ENCODE measurements around the gene MND1. TPM values are rescaled to one million over a fixed set of nuclear protein-coding genes. Genes with fewer than 3 reads are reported as not detected.
"Not testable (repeated sequence)": the region's sequence is repeated elsewhere in the genome, so short reads cannot be mapped to it uniquely, and the experiment has no call there.

The MND1 gene
- total RNA-seq, 1 donor from 2014 or later = 0.82 TPM

DNA sequence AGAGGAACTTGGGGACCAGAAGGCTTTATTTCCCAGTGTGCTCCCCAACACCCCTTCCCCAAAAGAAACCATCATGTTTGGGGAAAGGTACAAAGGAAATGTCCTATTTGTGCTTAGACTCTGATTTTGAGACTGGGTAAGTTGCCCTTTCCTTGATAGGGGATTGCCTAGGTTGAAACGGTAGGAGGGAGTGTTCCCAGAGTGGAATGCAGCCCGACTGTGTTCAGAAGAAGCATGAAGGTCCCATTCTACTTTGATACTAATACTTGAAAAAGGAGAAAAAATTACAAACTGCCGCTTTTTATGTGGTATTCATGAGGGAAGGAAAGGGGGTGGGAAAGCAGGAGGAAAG lies 89.2 kb downstream of the MND1 start:
- no peak for DNase-seq (ENCODE audit: extremely low read depth, low read depth, low spot score)

DNA sequence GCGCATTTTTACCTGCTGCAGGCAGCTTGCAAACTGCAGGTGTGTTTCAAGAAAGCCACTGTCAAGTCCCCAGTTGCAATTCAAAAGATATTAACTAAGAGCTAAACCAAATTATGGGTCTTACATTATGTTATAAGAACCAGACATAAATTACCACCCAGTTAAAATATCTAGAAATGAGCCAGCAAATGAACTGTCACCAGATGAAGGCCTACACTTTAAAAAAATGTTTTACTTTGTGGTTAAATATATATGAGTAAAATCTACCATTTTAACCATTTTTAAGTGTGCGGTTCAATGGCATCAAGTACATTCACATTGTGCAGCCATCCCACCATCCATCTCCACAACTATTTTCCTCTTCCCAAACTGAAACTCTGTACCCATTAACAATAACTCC lies 89.7 kb downstream of the MND1 start:
- no peak for DNase-seq (ENCODE audit: extremely low read depth, low read depth, low spot score)

DNA sequence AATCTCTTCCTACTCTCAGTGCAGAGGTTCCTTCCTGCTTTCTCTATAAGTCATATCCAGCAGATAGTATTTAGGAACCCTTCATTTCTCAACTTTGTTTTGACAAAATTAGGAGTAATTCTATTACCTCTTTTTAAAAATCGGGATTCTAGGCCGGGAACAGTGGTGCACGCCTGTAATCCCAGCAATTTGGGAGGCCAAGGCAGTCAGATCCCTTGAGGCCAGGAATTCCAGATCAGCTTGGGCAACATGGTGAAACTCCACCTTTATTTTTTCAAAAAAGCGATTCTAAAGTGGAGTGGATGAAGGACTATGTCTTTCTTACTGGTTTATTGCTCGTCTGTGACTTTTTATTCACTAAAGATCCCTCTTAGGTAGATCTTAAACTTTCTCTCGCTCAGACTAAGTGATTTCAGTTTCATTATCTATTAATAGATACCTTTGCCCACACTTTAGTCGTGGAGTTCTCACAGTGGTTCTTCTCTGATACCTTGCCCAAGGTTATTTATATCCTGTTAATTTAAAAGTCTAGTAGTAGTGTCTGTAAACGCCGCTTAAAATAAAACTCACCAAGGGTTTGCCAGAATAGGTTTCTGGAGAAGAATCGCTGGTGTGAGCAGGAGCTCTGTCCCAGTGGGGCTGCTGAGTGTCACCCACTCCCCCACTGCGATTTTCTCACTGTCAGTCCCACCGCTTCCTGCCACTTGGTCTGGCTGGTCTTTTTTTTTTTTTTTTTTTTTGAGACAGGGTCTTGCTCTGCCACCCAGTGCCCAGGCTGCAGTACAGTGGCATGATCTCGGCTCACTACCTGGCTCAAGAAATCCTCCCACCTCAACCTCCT lies 94.6 kb downstream of the MND1 start:
- no peak for DNase-seq (ENCODE audit: extremely low read depth, low read depth, low spot score)

DNA sequence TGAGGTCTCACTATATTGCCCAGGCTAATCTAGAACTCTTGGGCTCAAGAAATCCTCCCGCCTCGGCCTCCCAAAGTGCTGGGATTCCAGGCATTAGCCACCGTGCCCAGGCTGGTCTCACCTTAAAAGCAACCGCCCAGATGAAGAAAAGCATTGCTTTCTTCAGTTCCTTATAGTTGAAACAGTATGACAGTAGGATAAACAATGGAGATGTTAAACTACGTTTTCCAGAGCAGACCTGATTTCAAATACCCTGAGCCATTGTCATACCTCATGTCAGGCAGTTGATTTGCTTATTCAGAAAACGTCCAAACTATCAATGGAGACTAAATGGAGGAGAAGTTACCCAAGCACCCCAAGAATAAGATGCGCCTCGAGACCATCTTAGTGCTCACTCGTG lies 95.3 kb downstream of the MND1 start:
- DNase-seq (ENCODE audit: extremely low read depth, low read depth, low spot score) = no peak

DNA sequence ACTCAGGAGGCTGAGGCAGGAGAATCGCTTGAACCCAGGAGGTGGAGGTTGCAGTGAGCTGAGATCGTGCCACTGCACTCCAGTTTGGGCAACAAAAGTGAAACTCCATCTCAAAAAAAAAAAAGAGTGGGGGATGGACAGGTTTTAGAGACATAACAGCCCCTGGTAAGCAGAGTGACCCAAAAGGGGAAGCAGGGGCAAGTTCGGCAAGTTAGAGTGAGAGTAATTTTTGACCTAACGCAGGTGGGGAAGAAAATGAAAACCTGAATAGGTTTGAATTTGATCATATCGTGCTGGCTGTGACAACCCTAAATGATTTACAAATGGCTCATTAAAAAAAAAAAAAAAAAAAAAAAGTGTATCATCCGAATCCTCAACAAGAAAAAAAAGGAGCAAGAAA lies 96.0 kb downstream of the MND1 start:
- DNase-seq (ENCODE audit: extremely low read depth, low read depth, low spot score) = no peak

DNA sequence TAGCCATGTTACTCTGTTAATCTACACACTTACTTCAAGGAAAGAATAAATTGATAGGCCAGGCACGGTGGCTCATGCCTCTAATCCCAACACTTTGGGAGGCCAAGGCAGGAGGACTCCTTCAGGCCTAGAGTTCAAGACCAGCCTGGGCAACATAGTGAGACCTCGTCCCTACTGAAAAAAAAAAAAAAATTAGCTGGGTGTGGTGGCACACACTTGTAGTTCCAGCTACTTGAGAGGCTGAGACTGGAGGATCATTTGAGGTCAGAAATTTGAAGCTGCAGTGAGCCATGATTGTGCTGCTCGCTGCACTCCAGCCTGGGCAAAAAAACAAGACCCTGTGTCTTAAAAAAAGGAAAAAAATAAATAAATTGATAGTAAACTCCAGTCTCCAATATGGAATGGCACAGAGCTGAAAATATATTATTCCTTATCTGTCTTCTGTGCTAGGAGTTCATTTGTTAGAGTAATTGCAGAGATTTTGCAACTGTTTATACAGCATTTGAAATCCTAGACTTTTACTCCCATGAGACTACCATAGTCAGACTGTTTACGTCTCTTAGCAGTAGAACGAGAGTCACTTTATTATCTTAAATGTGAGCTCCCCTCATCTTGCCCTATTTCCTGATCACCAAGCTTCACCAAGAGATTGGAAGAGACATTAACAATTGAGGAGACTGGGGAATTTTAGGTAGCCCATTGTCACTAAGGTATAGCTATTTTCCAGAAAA lies 102.9 kb downstream of the MND1 start:
- no peak for DNase-seq (ENCODE audit: extremely low read depth, low read depth, low spot score)

DNA sequence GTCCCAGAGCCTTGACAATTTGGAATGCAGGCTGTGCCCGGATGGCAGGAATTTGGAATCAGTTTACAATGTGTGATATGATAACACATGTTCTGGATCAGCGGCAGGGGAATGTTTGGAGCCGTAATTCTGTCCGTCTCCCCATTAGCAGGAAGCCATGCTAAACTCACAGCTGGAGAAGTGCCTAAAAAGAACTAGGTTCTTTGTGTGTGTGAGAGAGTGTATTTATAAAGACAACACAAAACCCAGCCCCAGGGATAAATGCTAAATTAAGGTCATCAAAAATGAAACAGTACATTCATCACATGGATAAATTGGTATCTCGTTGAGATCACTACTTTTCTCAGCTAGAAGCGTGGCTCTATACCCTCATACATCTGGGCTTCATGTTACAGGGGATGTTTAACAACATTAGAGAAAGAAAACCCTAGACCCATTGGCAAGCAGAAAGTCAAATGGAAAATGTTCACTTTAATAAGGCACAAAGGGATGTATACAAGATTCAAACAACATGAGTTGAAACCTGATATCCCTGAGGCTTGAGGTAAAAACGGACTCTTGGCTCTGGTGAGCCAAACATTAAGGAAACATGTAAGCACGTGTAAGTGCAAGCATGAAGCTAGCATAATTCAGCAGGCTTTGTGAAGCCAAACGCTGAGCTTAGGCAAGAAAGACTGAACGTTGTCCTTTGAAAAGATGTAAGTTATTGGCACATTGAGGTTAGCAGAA lies 103.7 kb downstream of the MND1 start:
- DNase-seq (ENCODE audit: extremely low read depth, low read depth, low spot score) = no peak

DNA sequence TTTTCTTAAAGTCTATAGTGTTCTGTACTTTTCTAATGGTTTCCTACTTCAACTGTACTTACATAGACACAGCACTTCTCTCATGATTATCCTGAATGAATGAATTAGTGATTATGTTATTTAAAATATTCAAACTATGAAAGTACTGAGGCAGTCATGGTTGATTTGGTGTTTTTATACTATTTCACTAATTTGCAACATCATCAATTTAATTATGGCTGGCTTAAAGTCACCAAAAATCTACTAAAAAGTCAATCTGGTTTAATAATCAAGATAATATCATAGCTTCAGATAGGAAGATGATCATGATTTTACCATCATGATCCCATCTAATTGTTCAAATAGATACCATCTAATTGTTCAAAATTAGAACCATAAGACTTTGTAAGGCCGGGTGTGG lies 104.8 kb downstream of the MND1 start:
- DNase-seq (ENCODE audit: extremely low read depth, low read depth, low spot score) = no peak

DNA sequence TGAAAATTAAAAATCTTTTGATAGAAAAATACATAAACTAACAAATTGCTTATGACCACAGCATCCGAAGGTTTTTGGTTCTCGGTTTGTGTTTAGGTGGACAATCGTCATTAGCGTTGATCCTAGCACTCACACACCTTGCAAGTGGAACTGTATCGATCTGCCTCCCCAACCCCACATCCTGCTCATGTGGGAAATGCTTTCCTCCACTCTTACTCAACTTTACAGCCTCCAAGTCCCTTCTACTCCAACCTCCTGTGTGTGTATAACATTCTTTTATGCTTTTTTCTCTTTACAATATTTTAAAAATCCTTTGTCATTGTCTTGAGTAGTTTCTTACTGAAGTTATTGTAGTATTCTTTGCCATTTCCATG lies 106.0 kb downstream of the MND1 start:
- no peak for DNase-seq (ENCODE audit: extremely low read depth, low read depth, low spot score)

DNA sequence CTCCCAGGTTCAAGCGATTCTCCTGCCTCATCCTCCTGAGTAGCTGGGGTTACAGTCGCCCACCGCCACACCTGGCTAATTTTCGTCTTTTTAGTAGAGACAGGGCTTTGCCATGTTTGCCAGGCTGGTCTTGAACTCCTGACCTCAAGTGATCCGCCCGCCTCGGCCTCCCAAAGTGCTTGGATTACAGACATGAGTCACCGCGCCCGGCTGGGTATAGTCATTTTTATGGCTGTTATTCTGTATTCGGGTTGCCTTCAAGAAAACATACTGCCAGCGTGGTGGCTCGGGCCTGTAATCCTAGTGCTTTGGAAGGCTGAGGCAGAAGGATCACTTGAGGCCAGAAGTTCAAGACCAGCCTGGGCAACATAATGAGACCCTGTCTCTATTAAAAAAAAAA lies 106.7 kb downstream of the MND1 start:
- DNase-seq (ENCODE audit: extremely low read depth, low read depth, low spot score) = not testable (repeated sequence)

DNA sequence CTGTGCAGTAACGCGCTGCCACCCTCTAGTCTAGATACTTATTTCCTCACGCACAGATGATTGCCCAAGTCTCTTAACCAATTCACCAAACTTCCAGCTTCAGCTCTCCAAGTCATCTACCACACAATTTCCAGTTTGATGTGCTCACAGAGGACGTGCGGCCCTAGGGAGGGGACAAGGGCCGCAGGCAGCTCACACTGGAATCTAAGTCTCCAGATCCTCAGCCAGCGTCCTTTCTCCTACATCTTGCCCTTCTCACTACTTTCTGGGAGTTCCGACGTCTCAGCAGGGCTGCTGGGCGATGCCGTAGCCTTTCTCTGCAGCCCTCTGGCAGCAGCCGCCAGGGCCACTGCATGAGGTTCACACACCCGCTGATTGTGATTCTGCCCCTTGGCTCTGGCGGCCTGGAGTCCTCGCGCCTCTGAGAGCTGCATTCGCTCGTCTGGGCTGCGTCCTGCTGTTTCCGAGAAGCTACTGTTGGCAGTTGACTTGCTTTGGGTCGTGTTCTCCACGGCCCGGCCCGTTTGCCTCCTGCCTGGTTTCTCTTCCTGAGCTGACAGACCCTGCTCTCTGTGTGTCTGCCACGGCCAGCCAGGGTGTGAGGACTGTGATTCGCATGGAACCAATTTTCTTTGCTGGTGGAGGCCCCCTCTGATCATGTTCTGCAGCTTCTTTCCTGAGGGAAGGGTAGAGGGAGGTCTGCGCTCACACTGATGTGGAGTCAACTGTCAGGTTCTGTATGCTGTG lies 107.6 kb downstream of the MND1 start:
- no peak for DNase-seq (ENCODE audit: extremely low read depth, low read depth, low spot score)

DNA sequence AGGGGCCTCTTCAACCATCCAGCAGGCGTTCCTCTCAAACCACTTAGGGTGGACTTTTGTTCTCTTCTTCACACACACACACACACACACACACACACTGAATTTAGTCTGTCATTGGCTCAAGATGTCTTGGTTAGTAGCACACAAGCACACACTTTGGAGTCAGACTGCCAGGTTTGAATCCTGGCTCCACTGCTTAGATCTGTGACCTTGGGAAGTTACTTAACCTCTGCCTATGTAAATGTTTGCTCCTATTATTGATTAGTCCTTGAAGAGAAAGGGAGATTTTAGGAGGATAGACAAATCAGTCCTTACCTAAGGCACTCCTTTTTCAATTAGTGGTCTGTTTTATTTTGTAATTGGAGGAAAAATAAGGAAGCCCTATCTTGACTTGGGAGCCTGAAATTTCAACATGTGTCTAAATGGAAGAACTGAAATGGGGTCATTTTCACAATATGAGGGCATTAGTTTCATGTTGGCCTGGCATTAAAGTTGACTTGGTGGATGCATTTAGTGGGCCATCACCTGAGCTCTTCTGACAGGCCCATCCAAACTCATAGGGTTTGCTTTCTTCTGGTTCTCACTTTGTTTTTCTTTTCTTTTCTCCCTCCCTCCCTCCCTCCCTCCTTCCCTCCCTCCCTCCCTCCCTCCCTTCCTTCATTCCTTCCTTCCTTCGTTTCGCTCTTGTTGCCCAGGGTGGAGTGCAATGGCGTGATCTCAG lies 108.3 kb downstream of the MND1 start:
- no peak for DNase-seq (ENCODE audit: extremely low read depth, low read depth, low spot score)

DNA sequence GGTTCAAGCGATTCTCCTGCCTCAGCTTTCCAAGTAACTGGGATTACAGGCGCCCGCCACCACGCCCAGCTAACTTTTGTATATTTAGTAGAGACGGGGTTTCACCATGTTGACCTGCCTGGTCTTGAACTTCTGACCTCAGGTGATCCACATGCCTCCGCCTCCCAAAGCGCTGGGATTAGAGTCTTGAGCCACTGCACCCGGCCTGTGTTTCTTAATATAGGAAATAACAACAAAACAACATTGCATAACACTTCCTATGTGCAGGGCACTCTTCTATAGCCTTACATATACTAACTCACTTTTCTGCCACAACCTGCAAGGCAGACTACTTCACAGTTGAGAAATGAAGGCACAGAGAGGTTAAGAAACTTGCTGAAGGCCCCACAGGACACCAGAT lies 108.9 kb downstream of the MND1 start:
- no peak for DNase-seq (ENCODE audit: extremely low read depth, low read depth, low spot score)

DNA sequence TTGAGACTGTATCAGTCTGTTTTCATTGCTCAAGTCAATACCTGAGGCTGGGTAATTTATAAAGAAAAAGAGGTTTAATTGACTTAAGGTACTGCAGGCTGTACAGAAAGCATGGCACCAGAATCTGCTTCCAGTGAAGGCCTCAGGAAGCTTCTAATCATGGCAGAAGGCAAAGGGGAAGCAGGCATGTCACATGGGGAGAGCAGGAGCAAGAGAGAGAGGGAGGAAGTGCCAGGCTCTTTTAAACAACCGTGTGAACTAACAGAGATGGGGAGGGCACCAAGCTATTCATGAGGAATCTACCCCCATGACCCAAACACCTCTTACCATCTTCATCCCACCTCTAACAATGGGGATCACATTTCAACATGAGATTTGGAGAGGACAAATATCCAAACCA lies 114.5 kb downstream of the MND1 start:
- DNase-seq (ENCODE audit: extremely low read depth, low read depth, low spot score) = no peak

DNA sequence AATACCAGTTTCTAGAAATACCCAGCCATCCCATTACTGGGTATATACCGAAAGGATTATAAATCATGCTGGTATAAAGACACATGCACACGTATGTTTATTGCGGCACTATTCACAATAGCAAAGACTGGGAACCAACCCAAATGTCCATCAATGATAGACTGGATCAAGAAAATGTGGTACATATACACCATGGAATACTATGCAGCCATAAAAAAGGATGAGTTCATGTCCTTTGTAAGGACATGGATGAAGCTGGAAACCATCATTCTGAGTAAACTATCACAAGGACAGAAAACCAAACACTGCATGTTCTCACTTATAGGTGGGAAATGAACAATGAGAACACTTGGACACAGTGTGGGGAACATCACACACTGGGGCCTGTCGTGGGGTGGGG lies 117.1 kb downstream of the MND1 start:
- not testable (repeated sequence) for DNase-seq (ENCODE audit: extremely low read depth, low read depth, low spot score)

DNA sequence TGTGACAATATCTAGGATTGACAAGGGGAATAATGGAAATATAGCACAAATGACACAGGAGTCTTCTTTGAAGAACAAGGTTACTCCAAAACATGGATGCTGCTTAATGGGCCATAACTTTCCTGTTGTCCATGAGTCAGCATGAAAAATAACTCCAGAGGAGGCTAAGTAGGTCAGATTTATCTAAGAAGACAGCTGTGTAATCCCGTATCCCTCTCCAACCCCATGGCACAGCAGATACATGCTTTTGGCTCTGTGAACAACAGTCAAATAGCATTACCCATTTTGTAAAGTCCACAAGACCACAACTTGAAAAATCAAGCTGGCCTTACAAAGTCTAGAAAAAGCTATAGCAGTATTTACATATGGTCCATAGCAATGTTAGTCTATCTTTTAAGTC lies 119.6 kb downstream of the MND1 start:
- DNase-seq (ENCODE audit: extremely low read depth, low read depth, low spot score) = no peak
